AML-193 (cell line): ENCODE data around the gene NUCB1.
"Not testable (repeated sequence)": the region's sequence is repeated elsewhere in the genome, so short reads cannot be mapped to it uniquely, and the experiment has no call there.

Experiments used
- DNase-seq, 2 experiments: peaks; one replicate each; lab custom pipeline; 2025; lab: John Stamatoyannopoulos, UW

NUCB1 gene

DNA sequence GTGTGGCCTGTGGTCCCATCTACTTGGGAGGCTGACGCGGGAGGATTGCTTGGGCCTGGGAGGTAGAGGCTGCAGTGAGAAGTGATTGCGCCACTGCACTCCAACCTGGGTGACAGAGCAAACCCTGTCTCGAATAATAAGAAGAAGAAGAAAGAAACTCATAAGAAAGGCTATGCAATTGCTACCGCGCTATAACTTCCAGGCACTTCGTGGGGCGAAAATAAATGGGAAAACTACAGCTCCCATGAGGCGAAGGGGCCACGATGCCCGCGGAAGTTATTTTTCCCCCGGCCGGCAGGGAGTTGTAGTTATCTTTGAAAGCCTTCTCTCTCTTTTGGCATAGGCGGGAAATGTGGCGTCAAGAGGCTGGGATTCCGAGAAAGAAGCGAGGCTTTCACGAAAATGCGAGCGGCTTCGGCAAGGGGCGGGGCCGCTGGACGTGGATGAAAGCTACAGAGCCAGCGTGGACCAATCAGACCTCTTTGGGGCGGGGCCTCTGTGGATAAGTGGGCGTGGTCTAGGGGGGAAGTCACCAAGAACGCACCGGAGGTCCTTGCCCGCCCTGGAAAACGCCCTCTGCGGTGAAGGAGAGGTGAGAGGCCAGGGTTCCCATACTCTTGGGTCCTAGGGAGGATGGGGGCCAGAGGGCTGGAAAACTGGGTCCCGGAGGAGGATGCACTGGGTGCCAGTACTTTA, at the start of gene NUCB1:
TSS of gene NUCB1 (plus strand) at position 532 of the 696 bp plus-strand sequence. CDS start 485 bp downstream, outside the sequence.
- DNase-seq, result peak; percentile 95 to 97

DNA sequence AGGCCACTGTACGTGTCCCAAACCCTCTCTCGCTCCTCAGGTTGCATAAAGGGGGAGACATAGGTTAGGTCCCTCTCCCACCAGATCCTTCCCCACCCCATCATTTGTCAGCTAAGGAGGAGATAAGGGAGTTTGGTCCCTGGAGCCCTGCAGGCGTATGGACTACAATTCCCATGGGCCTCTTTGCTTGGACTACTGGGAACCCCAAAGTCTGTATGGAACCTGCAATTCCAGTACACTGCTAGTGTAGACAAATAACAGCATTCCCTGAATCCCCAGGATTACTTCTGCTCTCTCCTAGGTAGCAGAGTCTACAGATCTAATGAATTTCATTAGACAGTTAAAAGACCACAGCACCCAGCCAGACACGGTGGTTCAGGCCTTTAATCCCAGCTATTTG, 47.8 kb upstream of the NUCB1 start:
- DNase-seq, result no peak

DNA sequence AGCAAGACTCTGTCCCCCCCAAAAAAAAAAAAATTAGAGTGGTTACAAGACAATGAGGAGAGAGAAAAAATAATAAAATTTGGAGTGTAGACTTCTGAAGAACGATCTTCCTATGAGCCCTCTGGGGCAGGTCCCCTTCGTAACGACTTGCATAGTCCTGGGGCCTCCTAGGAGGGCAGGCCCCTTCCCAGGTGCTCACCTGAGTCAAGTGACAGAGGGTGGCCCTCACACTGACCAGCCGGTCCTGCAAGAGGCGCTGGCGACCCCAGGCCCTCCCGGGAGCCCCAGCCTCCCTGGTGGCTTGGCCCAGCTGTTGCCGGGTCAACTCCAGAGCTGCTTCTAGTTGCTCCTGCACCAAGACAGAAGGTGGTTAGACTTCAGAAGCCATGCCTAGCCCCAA, 46.6 kb upstream of the NUCB1 start:
- DNase-seq, result no peak

DNA sequence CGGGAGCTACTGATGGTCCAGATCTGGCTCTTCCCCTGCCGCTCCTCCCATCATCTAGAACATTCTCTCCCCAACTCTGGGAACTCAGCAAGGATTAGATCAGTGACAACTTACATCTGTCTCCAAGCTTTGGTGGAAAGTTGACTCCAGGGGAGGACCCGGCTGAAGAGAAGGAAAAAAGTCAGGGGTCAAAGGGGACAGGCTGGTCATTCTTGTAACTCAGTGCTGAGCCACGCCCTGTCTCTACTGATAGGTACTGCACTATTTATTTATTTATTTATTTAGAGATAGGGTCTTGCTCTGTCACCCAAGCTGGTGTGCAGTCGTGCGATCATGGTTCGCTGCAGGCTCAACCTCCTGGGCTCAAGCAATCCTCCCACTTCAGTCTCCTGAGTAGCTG, 46.0 kb upstream of the NUCB1 start:
- no peak for DNase-seq

DNA sequence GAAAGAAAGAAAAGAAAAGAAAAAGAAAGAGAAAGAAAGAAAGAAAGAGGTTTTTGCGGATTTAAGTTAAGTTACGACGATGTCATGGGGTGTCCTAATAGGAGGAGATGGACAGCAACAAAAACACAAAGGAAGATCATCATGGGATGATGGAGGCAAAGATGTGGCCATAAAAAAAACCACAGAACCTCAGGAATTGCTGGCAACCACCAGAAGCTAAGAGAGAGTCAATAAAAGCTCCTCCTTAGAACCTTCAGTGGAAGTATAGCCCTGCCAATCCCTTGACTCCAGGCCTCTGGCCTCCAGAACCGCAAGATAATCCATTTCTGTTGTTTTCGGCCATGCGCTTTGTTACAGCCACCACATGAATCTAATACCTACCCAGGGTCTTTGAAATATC, 43.2 kb upstream of the NUCB1 start:
- DNase-seq, result no peak

DNA sequence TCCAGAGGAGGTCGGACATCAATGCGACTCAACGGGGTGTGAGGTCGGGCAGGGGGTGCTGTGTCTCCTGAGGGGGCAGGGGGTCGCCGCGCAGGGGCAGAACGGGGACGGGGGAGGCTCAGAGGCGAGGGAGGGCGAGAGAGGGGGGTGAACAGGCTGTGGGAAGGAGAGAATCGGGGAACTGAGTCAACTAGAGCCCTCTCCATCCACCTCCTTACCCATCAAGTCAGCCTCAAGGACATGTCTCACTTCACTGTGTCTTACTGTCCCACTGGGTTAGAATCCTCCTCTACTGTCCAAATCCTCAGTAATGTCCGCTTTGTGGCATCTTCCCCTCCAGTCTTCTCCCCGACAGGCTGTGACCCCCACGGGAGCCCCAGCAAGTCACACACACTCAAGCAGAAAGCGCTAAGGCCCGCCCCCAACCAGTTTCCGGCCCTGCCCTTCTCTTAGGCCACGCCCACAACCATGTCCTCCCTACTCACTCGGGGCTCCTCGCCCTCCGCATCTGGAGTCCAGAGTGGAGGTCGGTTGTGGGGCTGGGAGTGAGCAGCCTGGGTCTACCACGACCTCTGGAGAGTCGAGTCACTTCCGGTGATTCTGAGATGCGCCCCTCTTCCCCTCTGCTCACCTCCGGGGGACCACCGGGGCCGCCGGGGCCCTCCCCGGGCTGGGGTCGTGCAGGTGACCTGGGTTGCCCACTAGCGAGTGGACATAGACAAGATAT, 41.0 kb upstream of the NUCB1 start:
- peak; percentile 12 to 31 for DNase-seq

DNA sequence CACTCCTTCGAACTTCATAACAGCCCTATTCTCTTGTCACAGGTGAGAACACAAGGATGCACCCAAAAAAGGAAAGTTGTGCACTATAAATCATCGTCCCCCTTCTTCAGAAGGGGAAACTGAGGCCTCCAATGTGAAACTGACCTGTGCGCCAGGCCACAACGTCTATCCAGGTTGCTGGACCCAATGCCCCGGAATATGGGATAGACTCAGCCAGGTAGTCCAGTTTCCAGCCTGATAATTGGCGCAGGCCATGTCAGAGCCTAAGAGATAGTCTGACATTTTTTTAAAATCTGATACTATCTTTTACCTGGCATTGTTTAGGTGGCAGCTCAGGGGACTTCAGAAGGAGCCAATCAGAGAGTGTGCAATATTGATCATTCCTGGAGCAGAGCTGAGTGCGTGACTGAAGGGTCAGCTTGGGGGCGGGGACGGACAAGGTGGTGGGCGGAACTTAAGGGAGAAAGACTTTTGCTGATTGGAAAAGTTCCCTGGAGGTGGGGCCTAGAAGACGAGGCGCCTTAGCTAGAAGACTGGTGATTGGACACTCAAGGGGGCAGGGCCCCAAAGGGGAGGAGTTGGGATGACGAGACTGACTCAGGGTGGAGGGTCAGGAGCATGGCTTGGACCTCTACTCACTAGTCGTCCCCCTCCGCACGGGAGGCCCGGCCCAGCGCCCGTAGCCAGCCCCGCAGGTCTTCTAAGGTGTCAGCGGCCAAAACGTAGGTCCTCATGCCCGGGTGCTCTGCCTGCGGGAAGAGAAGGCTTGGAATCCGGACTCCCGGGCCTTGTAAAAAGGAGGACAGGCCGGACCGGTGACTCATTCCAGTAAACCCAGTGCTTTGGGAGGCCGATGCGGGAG, 40.2 kb upstream of the NUCB1 start:
- peak; percentile 71 to 79 for DNase-seq

DNA sequence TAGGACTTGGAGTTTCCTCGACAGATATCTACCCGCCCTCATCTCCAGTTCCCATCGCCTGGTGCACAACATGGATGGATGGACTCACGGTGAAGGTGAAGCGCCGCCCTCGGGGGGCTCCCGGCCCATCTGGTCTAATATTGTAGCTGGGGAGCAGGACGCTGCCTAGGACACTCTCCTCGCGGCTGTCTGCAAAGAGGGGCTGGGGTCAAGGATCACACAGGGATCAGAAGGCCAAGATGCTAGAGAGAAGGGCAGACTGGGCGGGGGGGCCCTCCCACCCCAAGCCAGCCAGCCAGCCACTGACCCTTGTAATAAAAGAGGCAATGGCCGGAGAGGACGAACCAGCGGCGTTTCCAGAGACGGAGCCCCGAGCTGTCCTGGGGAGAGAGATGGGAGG, 38.8 kb upstream of the NUCB1 start:
- no peak for DNase-seq

DNA sequence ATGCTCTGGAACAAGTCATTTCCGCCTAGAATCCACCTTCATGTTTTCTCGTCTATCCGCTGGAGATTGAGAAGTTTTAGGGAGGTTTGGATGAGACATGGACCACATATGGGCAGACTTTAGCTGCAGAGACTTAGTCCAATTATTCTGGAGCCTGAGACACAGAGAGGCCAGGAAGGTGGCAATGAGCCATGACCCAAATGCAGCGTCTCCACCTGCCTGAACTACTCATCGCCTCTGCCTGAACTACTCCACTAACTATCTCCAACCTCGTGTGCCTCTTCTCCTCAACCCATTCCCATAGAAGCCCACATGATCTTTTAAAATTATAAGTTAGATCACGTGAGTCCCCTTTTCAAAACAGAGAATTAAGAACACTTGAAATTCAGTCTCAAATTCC, 37.3 kb upstream of the NUCB1 start:
- DNase-seq, result no peak

DNA sequence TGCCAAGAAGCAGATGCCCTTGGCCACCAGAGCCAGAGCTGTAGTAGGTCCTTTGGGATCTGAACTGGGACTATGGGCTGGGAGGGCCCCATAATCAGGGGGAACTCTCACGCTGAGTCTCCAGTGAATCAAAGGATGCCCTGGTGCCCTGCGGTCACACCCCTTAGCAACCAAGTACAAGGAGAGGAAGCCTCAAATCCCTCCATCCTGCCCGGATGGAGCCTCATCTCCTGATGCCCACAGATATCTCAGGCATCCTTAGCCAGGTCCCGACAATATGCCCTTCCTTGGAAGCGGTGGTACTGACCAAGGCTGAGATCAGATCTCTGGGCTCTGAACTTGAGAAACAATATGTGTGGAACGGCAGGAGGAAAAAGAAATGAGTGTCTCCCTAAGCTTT, 33.4 kb upstream of the NUCB1 start:
- no peak for DNase-seq

DNA sequence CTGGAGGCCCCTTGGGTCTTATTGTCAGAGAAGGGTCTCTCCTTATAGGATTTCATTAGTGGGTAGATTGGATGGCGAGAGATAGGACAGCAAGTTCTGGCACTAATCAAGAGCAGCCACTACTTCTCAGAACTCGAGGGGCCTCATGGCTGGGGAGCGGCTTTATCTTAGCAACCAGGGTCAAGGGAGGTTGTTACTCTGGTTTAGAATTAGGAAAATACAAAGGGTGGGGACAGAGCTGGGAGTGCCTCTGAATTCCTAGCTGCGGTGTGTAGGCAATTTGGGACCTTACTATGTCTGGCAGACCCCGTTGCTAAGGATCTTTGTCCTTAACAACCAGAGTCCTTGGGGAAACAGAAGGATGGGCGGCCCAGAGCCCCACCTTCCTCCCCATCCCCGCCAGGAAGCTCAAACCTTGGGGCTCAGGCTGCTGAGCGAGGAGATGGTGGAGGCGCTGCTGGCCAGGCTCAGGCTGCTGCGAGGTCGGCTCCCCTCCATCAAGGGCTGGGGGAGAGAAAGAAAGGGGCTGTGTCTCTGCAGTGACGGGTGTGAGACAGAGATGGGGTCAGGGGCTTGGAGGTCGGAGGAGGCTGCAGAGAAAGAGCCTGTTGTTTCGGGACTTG, 32.9 kb upstream of the NUCB1 start:
- no peak for DNase-seq

DNA sequence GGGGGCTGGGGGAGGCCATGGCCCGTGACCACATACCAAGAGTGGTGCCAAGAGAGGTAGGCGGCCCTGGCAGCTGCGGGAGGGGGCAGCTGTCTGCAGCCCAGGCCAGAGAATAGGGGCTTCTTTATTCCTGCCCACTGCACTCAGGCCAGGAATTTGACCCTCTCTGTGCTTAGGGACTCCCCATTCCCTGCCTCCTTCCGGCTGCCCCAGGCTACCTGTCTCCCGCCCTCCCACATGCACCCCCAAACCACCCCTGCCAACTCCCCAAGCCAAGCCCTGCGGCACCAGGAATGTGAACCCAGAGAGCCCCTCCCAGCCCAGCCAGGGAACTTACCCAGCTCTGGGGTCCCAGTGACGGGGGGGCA, 32.4 kb upstream of the NUCB1 start:
- DNase-seq, result no peak

DNA sequence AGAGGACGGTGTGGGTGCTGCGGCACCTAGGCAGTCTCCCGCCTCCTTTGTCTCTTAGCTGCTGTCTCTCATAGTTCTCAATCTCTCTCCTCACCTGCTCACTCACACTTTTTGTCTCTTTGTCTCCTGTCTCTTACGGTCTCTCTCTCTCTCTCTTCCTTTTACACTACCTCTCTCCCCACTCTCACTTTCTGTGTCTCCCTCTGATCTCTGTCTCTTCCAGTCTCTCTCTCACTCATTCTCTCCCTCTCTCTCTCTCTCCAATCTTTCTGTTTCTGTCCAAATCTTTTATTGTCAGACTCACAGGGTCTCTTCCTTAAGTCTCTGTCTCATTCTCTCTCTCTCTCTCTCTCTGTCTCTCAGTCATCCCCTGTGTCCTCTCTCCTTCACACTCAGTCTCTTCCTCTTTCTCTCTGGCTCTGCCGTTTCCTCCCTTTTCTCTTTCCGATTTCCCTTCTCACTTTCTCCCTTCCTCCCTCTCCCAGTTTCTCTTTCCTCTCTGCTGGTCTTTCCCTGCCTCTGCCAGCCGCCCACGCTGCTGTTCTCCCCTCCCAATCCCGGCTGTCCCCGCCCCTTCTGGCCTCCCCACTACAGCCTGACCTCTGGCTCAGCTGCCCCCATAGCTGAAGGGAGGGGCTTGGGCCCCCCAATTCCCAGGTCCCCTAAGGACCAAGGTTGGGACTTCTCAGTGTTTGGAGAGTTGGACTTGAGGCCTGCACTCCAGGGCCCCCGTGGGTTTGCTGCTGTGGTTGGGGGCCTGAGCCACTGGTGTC, 31.8 kb upstream of the NUCB1 start, which contains the start of gene PLEKHA4:
TSS of gene PLEKHA4 (minus strand) at position 504 of the 773 bp plus-strand sequence. CDS start 997 bp downstream, outside the sequence.
- no peak for DNase-seq

DNA sequence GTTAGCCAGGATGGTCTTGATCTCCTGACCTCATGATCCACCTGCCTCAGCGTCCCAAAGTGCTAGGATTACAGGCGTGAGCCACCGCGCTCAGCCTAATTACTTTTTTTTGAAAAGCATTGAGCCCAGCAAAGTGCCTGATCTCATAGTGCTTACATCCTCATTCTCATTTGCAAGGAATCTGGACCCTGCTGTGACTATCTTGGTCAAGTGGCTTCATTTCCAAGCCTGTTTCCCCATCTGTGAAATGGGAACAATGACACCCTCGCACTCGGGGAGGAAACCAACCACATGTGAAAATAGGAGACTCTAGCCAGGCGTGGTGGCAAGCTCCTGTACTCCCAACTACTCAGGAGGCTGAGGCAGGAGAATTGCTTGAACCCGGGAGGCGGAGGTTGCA, 30.1 kb upstream of the NUCB1 start:
- DNase-seq, result no peak

DNA sequence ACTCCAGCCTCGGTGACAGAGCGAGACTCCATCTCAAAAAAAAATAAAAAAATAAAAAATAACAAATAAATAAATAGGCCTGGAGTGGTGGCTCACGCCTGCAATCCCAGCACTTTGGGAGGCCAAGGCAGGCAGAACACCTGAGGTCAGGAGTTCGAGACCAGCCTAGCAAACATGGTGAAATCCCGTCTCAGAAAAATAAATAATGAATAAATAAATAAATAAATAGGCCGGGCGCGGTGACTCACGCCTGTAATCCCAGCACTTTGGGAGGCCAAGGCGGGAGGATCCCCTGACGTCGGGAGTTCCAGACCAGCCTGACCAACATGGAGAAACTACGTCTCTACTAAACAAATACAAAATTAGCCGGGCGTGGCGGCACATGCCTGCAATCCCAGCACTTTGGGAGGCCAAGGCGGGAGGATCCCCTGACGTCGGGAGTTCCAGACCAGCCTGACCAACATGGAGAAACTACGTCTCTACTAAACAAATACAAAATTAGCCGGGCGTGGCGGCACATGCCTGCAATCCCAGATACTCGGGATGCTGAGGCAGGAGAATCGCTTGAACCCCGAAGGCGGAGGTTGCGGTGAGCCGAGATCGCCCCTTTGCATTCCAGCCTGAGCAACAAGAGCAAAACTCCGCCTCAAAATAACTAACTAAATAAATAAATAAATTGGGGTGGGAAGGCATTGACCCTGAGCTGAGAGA, 28.5 kb upstream of the NUCB1 start:
- not testable (repeated sequence) for DNase-seq

DNA sequence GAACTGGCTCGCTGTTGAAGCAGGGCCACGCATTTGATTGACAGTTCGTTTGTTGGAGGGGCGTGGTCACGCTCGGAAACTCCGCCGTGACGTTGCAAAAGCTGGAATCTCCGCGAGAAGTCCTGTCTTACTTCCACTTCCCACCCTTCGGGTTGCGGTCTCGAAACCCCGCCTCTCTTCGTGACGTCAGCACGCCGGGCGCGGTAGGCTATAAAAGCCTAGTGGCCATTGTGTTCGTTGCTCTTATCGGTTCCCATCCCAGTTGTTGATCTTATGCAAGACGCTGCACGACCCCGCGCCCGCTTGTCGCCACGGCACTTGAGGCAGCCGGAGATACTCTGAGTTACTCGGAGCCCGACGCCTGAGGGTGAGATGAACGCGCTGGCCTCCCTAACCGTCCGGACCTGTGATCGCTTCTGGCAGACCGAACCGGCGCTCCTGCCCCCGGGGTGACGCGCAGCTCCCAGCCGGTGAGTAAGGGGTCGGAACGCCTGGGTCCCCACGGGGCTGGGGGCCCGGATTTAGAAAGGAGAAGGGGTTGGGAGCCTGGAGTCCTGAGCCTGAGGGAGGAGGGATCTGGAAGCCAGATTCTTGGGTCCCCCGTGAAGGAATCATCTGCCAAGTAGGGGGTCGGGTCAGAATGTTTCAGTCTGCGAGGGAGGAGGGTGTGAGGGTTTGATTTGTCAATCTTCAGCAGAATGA, 27.8 kb upstream of the NUCB1 start, which contains the start of gene PPP1R15A:
TSS of gene PPP1R15A (plus strand) at position 240 of the 702 bp plus-strand sequence. CDS start 813 bp downstream, outside the sequence.
- DNase-seq, result peak; percentile 95 to 96

DNA sequence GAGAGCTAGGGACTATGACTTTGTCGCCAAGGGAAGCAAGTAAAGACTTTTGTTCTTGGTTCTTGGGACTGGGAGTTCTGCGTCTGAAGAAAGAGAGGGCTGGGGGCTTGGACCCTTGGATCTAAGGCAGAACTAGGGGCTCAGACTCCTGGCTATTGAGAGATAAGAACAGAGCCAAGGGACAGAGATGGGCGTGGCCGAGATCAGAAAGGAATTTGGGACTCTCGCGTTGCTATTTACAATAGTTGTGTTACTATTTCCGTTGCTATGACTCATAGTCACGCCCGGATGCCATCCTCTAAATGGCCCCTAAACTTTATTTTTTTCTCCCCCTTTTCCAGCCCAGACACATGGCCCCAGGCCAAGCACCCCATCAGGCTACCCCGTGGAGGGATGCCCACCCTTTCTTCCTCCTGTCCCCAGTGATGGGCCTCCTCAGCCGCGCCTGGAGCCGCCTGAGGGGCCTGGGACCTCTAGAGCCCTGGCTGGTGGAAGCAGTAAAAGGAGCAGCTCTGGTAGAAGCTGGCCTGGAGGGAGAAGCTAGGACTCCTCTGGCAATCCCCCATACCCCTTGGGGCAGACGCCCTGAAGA, 27.1 kb upstream of the NUCB1 start:
- peak; percentile 87 for DNase-seq

DNA sequence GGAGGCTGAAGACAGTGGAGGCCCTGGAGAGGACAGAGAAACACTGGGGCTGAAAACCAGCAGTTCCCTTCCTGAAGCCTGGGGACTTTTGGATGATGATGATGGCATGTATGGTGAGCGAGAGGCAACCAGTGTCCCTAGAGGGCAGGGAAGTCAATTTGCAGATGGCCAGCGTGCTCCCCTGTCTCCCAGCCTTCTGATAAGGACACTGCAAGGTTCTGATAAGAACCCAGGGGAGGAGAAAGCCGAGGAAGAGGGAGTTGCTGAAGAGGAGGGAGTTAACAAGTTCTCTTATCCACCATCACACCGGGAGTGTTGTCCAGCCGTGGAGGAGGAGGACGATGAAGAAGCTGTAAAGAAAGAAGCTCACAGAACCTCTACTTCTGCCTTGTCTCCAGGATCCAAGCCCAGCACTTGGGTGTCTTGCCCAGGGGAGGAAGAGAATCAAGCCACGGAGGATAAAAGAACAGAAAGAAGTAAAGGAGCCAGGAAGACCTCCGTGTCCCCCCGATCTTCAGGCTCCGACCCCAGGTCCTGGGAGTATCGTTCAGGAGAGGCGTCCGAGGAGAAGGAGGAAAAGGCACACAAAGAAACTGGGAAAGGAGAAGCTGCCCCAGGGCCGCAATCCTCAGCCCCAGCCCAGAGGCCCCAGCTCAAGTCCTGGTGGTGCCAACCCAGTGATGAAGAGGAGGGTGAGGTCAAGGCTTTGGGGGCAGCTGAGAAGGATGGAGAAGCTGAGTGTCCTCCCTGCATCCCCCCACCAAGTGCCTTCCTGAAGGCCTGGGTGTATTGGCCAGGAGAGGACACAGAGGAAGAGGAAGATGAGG, 26.4 kb upstream of the NUCB1 start:
- DNase-seq, result peak in 1 of 2 experiments; percentile 3
